ENCODE data around the gene PPP1R14C. TPM values are rescaled to one million over a fixed set of nuclear protein-coding genes. Genes with fewer than 3 reads are reported as not detected.
A peak's percentile ranks its signal among the peaks of the same experiment; 100 is the strongest.

Gene PPP1R14C
- total RNA-seq, 1 donor from 2014 or later: 42.3 TPM

GRCh38 chr6:150138638-150139037 lies 4.2 kb upstream of the PPP1R14C start:
- no peak for DNase-seq

- no peak for DNase-seq
Observed at GRCh38 chr6:150139533-150139932, 3.3 kb upstream of the PPP1R14C start.

- no peak for DNase-seq
Observed at GRCh38 chr6:150140236-150140969, 2.4 kb upstream of the PPP1R14C start.

GRCh38 chr6:150142097-150142669 lies 661 bp upstream of the PPP1R14C start:
- peak; percentile 67 for DNase-seq

GRCh38 chr6:150143516-150144293 lies 861 bp downstream of the PPP1R14C start:
- DNase-seq: peak; percentile 49

GRCh38 chr6:150144294-150144868 lies 1.5 kb downstream of the PPP1R14C start:
- no peak for DNase-seq

- no peak for DNase-seq
Observed at GRCh38 chr6:150145427-150145826, 2.6 kb downstream of the PPP1R14C start.

- no peak for DNase-seq
Observed at GRCh38 chr6:150145830-150146229, 3.0 kb downstream of the PPP1R14C start.

GRCh38 chr6:150146436-150146835 lies 3.6 kb downstream of the PPP1R14C start:
- DNase-seq: no peak

GRCh38 chr6:150149146-150149545 lies 6.3 kb downstream of the PPP1R14C start:
- DNase-seq: no peak

- DNase-seq: no peak
Observed at GRCh38 chr6:150150458-150150820, 7.6 kb downstream of the PPP1R14C start.

GRCh38 chr6:150150821-150151646 lies 8.2 kb downstream of the PPP1R14C start:
- DNase-seq: no peak

- peak; percentile 29 for DNase-seq
Observed at GRCh38 chr6:150152891-150153876, 10.3 kb downstream of the PPP1R14C start.

GRCh38 chr6:150153905-150154492 lies 11.2 kb downstream of the PPP1R14C start:
- no peak for DNase-seq

- no peak for DNase-seq
Observed at GRCh38 chr6:150156460-150156859, 13.6 kb downstream of the PPP1R14C start.

- DNase-seq: no peak
Observed at GRCh38 chr6:150157081-150157480, 14.2 kb downstream of the PPP1R14C start.

GRCh38 chr6:150159757-150160156 lies 16.9 kb downstream of the PPP1R14C start:
- DNase-seq: no peak

GRCh38 chr6:150163970-150164369 lies 21.1 kb downstream of the PPP1R14C start:
- DNase-seq: no peak

GRCh38 chr6:150165020-150165702 lies 22.3 kb downstream of the PPP1R14C start:
- DNase-seq: no peak

GRCh38 chr6:150167479-150167873 lies 24.6 kb downstream of the PPP1R14C start:
- DNase-seq: peak; percentile 67

All from tongue (tissue), 2 donors.